Measurements from ENCODE around the gene CUX1.

- TF ChIP-seq POLR2A (IDR thresholded peaks at IDR 0.05) (no peak), CTCF (IDR thresholded peaks at IDR 0.05) (no peak), POLR2AphosphoS5 (IDR thresholded peaks at IDR 0.05) (no peak), EP300 (IDR thresholded peaks at IDR 0.05) (no peak)
Observed at GRCh38 chr7:101875283-101875846, 57.9 kb downstream of the CUX1 start.

All from suprapubic skin (tissue), 4 donors.